ENCODE measurements around the gene SYNE1. TPM values are rescaled to one million over a fixed set of nuclear protein-coding genes. Genes with fewer than 3 reads are reported as not detected.

SYNE1 gene
- total and polyA plus RNA-seq, 8 donors: 79.1 to 201 (median 104) TPM

- Histone ChIP-seq H3K4me1 (no peaks in the 10 kb centered on the region), H3K4me3 (no peak overlapping the region), H3K27ac (no peak overlapping the region), H3K27me3 (no peaks in the 10 kb centered on the region), H3K9me3 (no peaks in the 10 kb centered on the region), H3K36me3 (peaks cover 0 to 59% of the 10 kb centered on the region in 2 donors)
- no peak for DNase-seq
- intact Hi-C loops (cut with DNase I): no loop called here
- TF ChIP-seq CTCF (IDR thresholded peaks at IDR 0.05): no peak
- no peak for ATAC-seq
Observed at GRCh38 chr6:152404936-152405595, 232.1 kb downstream of the SYNE1 start.

- no peak for TF ChIP-seq CTCF (IDR thresholded peaks at IDR 0.05)
- no peak overlapping the region for H3K27ac ChIP-seq
- intact Hi-C loops (cut with DNase I): no loop called here
- peaks cover 0 to 67% of the 10 kb centered on the region in 2 donors for H3K36me3 ChIP-seq
- DNase-seq (no peak), ATAC-seq (peak; percentile 44)
- no peaks in the 10 kb centered on the region for H3K27me3 ChIP-seq
- H3K4me3 ChIP-seq: no peak overlapping the region
- no peaks in the 10 kb centered on the region for H3K9me3 ChIP-seq
- no peaks in the 10 kb centered on the region for H3K4me1 ChIP-seq
Observed at GRCh38 chr6:152404086-152404857, 232.9 kb downstream of the SYNE1 start.

- Histone ChIP-seq H3K27ac (no peak overlapping the region), H3K27me3 (no peaks in the 10 kb centered on the region), H3K36me3 (peaks cover 0 to 67% of the 10 kb centered on the region in 2 donors), H3K9me3 (no peaks in the 10 kb centered on the region), H3K4me1 (peaks cover 0 to 7% of the 10 kb centered on the region in 2 donors), H3K4me3 (no peak overlapping the region)
- TF ChIP-seq CTCF (IDR thresholded peaks at IDR 0.05): no peak
- ATAC-seq (no peak), DNase-seq (no peak)
- intact Hi-C loops (cut with DNase I): no loop called here
Observed at GRCh38 chr6:152402791-152403190, 234.4 kb downstream of the SYNE1 start.

GRCh38 chr6:152401978-152402377 is 235.2 kb downstream of the SYNE1 start:
- Histone ChIP-seq H3K4me3 (no peak overlapping the region), H3K27ac (no peak overlapping the region), H3K27me3 (no peaks in the 10 kb centered on the region), H3K4me1 (peaks cover 0 to 7% of the 10 kb centered on the region in 2 donors), H3K9me3 (no peaks in the 10 kb centered on the region), H3K36me3 (peaks cover 0 to 70% of the 10 kb centered on the region in 2 donors)
- intact Hi-C loops (cut with DNase I): no loop called here
- no peak for TF ChIP-seq CTCF (IDR thresholded peaks at IDR 0.05)
- ATAC-seq (peak; percentile 63), DNase-seq (no peak)

GRCh38 chr6:152399399-152399798 is 237.8 kb downstream of the SYNE1 start:
- peak overlapping the region; percentile 51 to 69 for H3K27ac ChIP-seq
- H3K27me3 ChIP-seq: no peaks in the 10 kb centered on the region
- H3K36me3 ChIP-seq: peaks cover 0 to 83% of the 10 kb centered on the region in 2 donors
- intact Hi-C loops (cut with DNase I): no loop called here
- ATAC-seq (peak; percentile 86), DNase-seq (peak in 3 of 4 donors; percentile 64 to 80 (median 67))
- peaks cover 0 to 7% of the 10 kb centered on the region in 2 donors for H3K4me1 ChIP-seq
- TF ChIP-seq CTCF (IDR thresholded peaks at IDR 0.05): no peak
- H3K4me3 ChIP-seq: no peak overlapping the region
- H3K9me3 ChIP-seq: no peaks in the 10 kb centered on the region

Data from left lung (tissue), 10 donors.